ENCODE results near the gene HBG2.
A peak's percentile ranks its signal among the peaks of the same experiment; 100 is the strongest.
"Not testable (repeated sequence)": the region's sequence is repeated elsewhere in the genome, so short reads cannot be mapped to it uniquely, and the experiment has no call there.

HBG2 gene

DNA sequence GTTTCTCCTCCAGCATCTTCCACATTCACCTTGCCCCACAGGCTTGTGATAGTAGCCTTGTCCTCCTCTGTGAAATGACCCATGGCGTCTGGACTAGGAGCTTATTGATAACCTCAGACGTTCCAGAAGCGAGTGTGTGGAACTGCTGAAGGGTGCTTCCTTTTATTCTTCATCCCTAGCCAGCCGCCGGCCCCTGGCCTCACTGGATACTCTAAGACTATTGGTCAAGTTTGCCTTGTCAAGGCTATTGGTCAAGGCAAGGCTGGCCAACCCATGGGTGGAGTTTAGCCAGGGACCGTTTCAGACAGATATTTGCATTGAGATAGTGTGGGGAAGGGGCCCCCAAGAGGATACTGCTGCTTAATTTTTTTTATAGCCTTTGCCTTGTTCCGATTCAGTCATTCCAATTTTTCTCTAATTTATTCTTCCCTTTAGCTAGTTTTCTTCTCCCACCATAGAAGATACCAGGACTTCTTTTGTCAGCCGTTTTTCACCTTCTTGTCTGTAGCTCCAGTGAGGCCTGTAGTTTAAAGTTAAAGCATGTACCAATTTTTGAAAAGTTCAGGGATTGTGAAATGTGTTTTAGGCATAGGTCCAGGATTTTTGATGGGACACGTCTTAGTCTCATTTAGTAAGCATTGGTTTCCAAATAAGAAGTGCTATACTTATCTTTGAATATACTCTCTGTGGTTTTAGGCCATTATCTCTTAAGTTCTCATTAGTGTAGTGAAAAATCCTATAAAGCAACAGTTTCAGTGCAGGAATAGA is at the start of gene HBG2:
HBG2 (minus strand) TSS at position 136 of the 768 bp plus-strand sequence; CDS start at position 83, 53 bp downstream.
- not testable (repeated sequence) for DNase-seq

DNA sequence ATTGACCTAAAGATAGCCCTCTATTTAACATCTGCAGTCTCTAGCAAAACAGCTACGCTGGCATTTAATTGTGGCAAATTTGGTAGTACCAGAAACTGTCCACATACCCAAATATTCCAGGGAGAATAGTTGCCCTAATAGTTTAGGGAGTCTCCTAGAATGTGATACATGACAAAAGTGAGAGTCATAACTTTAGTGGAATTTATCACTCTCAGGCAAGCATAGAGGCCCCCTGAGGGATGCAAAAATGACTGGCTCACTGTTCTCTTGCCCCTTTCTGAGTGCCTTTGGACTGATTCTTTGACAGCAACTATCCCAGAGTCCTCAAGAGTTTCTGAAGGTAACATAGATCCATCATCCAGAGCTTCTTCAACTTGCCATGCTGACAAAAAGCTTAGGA is 49.5 kb upstream of the HBG2 start:
- DNase-seq, result no peak

DNA sequence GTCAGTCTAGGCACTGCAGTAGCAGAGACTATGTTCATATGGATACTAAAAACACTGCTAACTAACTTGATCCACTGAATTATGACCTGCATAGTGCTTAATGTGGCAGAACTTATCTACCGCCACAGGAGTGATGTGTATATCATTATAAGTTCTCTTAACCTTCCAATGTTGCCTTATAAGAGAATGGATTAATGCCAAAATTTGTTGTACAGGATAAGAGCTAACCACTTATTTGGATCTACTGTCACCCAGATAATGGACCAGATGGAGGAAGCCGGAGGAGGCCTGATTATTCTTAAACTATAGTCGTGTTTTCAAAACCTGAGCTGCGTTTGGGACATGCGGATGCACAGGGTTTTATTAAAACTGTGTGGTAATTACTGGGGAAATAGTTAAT is 49.0 kb upstream of the HBG2 start:
- DNase-seq, result peak in 1 of 14 donors; percentile 14

DNA sequence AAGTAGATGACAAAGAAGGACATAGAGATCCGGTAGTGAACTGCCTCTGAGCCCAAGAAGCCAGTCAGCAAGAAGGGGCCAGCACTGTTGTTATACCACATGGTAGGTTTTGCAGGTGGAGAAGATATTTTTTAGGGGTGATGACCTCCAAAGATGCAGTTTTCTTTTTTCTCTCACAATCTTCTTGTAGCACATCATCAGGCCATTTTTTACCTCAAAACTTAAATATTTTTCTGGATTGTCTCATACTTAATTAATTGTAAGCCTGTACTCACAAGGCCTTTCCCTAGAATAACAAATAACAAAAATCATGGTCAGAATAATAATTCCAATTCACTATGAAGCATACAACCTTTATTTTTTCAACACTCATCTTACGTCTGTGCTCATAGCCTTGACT is 47.3 kb upstream of the HBG2 start, which contains the start of gene OR51B4:
OR51B4 (minus strand) TSS at position 101 of the 400 bp plus-strand sequence; CDS start at position 101, 0 bp downstream.
- no peak for DNase-seq

DNA sequence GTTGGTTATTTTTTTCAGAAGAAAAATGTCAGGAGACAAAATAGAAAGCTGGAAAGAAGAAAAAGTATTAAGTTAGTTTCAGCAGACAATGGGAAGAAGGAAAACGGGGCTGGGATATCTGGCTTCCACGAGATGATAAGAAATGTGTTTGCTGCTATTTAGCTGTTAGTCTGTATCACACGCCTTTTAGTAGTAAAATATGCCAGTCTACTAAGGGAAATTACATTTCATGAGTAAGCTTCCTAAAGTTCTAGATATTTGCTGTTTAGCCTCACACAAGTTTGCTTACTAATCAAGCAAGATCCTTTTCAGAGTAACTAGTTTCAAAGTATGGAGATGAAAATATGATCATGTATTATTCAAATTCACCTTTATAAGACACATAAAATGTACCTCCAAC is 45.7 kb upstream of the HBG2 start:
- no peak for DNase-seq

GRCh38 chr11:5298451-5298850 is 43.9 kb upstream of the HBG2 start:
- no peak for DNase-seq

- no peak for DNase-seq
Observed at GRCh38 chr11:5297721-5298323, 43.2 kb upstream of the HBG2 start.

DNA sequence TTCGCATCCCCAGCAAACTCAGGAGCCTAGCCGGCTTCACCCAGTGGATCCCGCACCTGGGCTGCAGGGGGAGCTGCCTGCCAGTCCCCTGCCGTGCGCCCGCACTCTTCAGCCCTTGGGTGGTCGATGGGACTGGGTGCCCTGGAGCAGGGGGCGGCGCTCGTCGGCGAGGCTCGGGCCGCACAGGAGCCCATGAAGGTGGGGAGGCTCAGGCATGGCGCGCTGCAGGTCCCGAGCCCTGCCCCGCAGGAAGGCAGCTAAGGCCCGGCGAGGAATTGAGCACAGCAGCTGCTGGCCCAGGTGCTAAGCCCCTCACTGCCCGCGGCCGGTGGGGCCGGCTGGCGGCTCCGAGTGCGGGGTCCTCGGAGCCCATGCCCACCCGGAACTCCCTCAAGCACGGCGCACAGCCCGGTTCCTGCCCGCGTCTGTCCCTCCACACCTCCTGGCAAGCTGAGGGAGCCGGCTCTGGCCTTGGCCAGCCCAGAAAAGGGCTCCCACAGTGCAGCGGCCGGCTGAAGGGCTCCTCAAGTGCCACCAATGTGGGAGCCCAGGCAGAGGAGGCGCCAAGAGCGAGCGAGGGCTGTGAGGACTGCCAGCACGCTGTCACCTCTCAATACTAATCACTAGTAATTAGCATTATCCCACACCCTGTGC is 39.9 kb upstream of the HBG2 start:
- not testable (repeated sequence) for DNase-seq

DNA sequence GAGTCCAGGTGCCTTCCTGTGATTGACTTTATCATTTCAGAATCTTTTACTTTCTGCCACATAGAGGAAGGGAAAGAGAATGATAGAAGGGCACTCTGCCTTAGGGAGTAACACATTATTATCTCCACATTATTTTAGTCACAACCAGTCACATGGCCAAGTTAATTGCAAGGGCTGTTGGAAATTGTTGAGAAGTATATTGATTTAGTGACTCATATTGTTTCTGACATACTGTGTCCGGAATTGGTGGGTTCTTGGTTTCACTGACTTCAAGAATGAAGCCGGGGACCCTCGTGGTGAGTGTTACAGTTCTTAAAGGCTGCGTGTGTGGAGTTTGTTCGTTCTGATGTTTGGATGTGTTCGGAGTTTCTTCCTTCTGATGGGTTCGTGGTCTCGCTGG is 38.4 kb upstream of the HBG2 start:
- DNase-seq, result no peak

DNA sequence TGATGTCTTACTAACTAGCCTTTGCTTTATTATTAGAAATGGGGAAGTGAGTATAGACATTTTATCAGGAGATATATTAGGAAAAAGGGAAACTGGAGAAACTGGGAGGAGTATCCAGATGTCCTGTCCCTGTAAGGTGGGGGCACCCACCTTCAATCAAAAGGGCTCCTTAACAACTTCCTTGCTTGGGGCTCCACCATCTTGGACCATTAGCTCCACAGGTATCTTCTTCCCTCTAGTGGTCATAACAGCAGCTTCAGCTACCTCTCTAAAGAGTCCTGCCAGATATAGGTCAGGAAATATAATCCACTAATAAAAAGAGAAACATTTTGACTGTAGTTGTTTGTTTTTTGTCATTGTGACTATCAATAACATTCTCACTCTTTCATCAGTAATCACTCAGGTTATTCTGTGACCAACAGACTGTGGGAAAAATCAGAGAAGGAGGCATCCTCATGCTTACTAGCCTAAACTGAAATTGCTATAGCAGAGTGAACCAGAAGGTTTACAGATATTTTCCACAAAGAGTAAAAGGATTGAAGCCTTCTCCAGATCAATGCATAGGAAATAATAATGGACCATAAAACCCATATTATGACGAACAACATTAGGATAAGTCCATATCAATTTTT is 36.7 kb upstream of the HBG2 start:
- DNase-seq, result no peak

DNA sequence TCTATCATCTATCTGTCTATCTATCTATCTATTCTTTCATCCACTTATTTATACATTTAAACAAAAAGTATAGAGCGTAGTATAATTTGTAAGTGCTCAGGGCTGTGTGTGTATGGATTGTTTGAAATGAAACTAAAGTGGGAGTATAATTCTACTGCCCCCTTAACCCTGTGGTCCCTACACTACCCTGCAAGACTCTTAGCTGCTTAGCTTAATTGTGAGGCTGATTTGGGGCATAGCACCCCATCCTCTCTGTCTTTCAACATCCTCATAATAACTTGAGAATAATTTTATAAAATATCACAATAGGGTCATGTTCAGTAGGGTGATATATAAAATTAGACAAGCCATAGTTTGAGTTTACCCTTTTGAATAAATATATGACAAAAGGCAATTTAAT is 35.5 kb upstream of the HBG2 start:
- no peak for DNase-seq

DNA sequence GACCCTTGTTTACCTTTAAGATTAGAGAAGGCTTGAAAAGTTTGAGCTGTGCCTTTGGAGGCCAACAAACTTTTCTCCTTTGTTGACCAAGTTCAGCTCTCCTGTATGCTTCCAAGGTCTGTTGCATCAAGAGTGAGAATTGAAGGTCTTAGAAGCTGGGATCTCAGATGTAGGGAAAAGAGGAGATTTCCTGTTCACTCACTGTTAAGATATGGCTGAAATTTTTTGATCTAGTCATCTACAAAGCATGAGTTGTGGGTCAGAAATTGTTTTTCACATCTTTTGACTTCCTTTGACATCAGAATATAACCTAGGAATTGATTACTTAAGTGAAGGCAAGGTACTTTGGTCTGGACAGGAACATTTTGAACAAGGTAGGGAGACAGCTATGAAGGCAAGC is 35.1 kb upstream of the HBG2 start:
- DNase-seq, result no peak

GRCh38 chr11:5288906-5289550 is 34.4 kb upstream of the HBG2 start:
- DNase-seq, result no peak

- no peak for DNase-seq
Observed at GRCh38 chr11:5288108-5288905, 33.7 kb upstream of the HBG2 start.

DNA sequence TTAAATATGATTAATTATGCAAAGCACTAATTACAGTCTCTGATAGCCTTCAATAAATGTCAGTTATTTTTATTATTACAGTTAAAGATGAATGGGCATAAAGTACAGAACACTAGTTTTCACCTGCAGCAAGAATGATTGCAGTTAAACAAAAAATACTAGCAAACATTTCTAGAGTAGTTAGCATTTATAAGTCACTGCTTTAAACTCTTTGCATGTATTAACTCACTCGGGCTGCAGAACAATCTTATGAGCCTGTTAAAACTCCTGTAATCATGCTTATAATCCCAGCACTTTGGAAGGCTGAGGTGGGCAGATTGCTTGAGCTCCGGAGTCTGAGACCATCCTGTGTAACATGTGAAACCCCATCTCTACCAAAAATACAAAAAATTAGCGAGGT is 32.3 kb upstream of the HBG2 start:
- no peak for DNase-seq

DNA sequence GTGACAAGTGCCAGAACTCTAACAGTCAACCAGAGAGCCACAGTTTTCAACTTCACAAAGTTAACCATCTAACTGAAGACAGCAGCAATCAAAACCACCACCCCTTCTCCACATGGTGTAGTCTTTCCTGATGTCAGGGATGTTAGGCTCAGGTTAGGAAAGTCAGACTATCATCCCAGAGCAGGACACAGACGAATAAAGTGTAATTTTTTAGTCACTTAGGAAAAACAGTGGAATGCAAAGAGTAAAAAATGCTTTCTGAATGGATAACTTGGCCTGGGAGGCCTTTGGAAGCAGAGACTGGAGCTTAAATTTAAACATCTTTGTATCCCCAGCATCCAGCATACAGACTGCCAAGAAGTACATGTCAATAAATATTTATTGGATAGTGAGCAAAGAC is 31.8 kb upstream of the HBG2 start:
- no peak for DNase-seq

DNA sequence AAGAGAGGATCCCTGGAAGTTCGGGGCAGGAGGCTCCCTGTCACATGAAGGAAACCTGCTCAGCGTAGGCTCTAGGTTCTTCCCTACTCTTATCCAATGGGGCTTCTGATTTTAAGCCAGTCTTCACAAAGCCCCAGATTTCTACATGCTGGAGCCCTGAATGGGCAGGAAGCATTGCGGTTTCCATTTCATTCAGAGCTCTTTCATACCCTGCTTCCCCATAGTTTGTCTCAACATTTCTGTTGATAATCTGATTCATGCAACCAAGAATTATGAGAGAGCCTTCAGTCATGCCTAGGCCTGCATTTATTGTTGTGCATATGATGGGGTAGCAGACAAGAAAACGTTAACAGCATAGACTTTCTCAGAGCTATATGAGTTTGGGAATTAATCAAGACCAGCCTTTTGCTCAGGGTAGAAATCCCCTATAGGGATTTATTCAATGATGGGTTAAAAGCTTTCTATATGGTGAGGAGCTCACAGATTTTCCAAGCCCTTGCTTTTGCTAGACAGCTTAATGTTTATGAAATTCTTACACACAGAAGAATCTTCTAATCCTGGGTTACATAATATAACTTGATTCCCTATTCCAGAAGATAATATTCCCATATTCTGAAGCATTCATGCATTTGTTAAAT is 31.2 kb upstream of the HBG2 start:
- DNase-seq, result no peak

DNA sequence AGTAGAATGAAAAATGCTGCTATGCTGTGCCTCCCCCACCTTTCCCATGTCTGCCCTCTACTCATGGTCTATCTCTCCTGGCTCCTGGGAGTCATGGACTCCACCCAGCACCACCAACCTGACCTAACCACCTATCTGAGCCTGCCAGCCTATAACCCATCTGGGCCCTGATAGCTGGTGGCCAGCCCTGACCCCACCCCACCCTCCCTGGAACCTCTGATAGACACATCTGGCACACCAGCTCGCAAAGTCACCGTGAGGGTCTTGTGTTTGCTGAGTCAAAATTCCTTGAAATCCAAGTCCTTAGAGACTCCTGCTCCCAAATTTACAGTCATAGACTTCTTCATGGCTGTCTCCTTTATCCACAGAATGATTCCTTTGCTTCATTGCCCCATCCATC is 30.1 kb upstream of the HBG2 start:
- DNase-seq, result no peak

DNA sequence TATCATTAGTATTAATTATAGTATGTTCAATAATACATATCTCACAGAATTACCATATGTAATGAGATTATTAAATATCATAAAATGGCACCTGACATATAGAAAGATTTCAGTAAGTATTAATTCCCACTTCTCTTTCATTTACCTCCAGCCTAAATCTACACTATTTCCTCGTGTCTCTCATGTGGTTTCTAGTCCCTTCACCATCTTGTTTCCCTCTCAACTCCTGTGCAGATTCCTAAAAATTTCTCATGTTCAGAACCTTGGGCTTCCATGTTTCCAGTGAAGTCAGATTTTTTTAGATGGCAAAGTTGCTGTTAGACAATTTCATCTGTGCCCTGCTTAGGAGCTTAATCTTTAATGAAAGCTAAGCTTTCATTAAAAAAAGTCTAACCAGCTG is 29.3 kb upstream of the HBG2 start:
- no peak for DNase-seq

GRCh38 chr11:5283086-5283485 is 28.5 kb upstream of the HBG2 start:
- DNase-seq, result no peak

DNA sequence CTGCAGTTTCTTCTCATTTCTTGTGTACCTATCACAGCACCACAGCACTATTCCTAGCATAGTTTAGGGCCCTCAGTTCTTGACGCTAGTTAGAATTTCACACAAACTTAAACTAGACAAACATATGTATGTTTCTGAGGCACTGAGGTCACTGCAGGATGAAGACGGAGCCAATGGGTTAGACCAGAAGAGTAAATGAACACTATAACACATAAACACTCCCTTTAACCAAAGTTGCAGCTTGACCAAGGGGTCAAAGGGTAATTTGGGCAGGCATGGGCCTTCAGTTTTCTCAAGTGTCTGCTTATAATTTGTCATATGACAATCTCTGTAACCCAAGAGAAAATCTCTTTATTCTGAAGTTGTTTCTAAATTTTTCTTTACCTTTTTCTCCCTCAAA is 28.0 kb upstream of the HBG2 start:
- no peak for DNase-seq
